Endodermal cell (in vitro differentiated cells): Measurements from ENCODE around the gene S100A1. TPM values are rescaled to one million over a fixed set of nuclear protein-coding genes. Genes with fewer than 3 reads are reported as not detected.
"Not testable (repeated sequence)": the region's sequence is repeated elsewhere in the genome, so short reads cannot be mapped to it uniquely, and the experiment has no call there.

Source experiments
- DNase-seq: peaks from one replicate; pipeline ENCODE4 v3.0.0-alpha.2; 2017
- H3K27ac ChIP-seq: 2 replicates; pipeline ENCODE4 v1.5.1; 2013; ENCODE audit warnings: mild to moderate bottlenecking, low read depth, low read length, moderate library complexity
- H3K27me3 ChIP-seq: 2 replicates; pipeline ENCODE4 v1.6.1; 2013; ENCODE audit warnings: mild to moderate bottlenecking, low read length, moderate library complexity; ENCODE audit not compliant: insufficient read depth, control insufficient read depth, poor library complexity, severe bottlenecking
- H3K36me3 ChIP-seq: 2 replicates; pipeline ENCODE4 v1.7.0; 2013; ENCODE audit warnings: mild to moderate bottlenecking, low read length, moderate library complexity; ENCODE audit not compliant: control insufficient read depth, insufficient read depth
- H3K4me1 ChIP-seq: one replicate; pipeline ENCODE4 v1.7.0; 2013; ENCODE audit warnings: low read length; ENCODE audit not compliant: control insufficient read depth, insufficient read depth
- H3K4me3 ChIP-seq: 2 replicates; pipeline ENCODE4 v1.5.1; 2013; ENCODE audit warnings: mild to moderate bottlenecking, low read length, moderate library complexity
- H3K9ac ChIP-seq: 2 replicates; pipeline ENCODE4 v1.6.1; 2013; ENCODE audit warnings: mild to moderate bottlenecking, low read length, moderate library complexity; ENCODE audit not compliant: poor library complexity, severe bottlenecking; ENCODE audit errors: extremely low read depth
- H3K9me3 ChIP-seq: 2 replicates; pipeline ENCODE4 v1.6.1; 2013; ENCODE audit warnings: mild to moderate bottlenecking, low read length, moderate library complexity; ENCODE audit not compliant: control insufficient read depth
- H3K27ac Mint-ChIP-seq: 2 replicates; pipeline ENCODE4 v1.8.0; 2020; ENCODE audit warnings: mixed read lengths
- H3K27me3 Mint-ChIP-seq: 2 replicates; pipeline ENCODE4 v1.8.0; 2021; ENCODE audit warnings: mild to moderate bottlenecking, mixed read lengths; ENCODE audit not compliant: insufficient read depth
- H3K36me3 Mint-ChIP-seq: 2 replicates; pipeline ENCODE4 v1.8.0; 2020; ENCODE audit warnings: low read depth, mixed read lengths
- H3K4me1 Mint-ChIP-seq: 2 replicates; pipeline ENCODE4 v1.8.0; 2020; ENCODE audit warnings: mixed read lengths
- H3K4me3 Mint-ChIP-seq: 2 replicates; pipeline ENCODE4 v1.8.0; 2020; ENCODE audit warnings: mild to moderate bottlenecking, moderate library complexity, mixed read lengths
- H3K9me3 Mint-ChIP-seq: 2 replicates; pipeline ENCODE4 v1.8.0; 2020; ENCODE audit warnings: mild to moderate bottlenecking, mixed read lengths
- WGBS, 2 experiments: methylation state at CpG; one replicate each; pipeline versions ENCODE4 v1.1.5 to v1.1.7; 2013; ENCODE audit warnings: missing lambda C conversion rate in 2 of 2, mixed read lengths in 1 of 2; ENCODE audit not compliant: insufficient coverage in 1 of 2, insufficient read length in 1 of 2; 5-methylcytosine and 5-hydroxymethylcytosine counted together
- total RNA-seq, 2 donors: library from RNA; stranded (reverse); fragmentation: NEBNext Ultra II Directional in 1 of 2; extraction: Animal tissue kit (Norgen Biotek cat#: 25700) in 1 of 2; gene quantifications; 2 replicates in 1 of 2; 3 replicates in 1 of 2; pipeline ENCODE4 v1.2.1, GENCODE V29; 2021
- TF ChIP-seq, protein P1 (sequence below): fragments of 200-600 bp; sonication (generic); conservative IDR thresholded peaks from 2 replicates; pipeline ENCODE4 v1.5.0; 2021; ENCODE audit warnings: antibody characterized with exemption, mild to moderate bottlenecking

The S100A1 gene
- total RNA-seq, 2 donors from 2014 or later, result 1.8 to 5.0 TPM

DNA sequence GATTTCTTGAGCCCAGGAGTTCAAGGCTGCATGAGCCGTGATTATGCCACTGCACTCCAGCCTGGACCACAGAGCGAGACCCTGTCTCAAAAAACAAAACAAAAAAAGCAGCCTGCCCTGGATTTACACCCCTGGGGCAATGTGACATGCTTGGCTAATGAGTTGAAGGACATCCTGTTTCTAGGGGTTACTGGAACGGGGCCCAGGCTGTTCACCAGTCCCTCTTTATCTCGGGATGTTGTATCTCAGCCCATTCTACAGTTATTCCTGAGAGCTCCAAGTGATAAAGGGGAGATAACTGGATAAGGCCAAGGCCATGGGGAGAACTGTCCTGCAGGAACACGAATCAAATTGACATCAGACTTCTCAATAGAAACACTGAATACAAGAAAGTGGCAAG is 40.9 kb upstream of the S100A1 start:
- Histone ChIP-seq H3K4me3 (no peak overlapping the region), H3K9me3 (no peaks in the 10 kb centered on the region), H3K27me3 (no peaks in the 10 kb centered on the region), H3K27ac (no peak overlapping the region), H3K36me3 (no peaks in the 10 kb centered on the region), H3K9ac (no peak overlapping the region), H3K4me1 (peaks cover 7% of the 10 kb centered on the region)
- Mint-ChIP-seq H3K4me3 (no peak overlapping the region), H3K27ac (no peak overlapping the region), H3K4me1 (peaks cover 32% of the 10 kb centered on the region), H3K27me3 (no peaks in the 10 kb centered on the region), H3K36me3 (no peaks in the 10 kb centered on the region), H3K9me3 (peaks cover 1% of the 10 kb centered on the region)
- WGBS, 2 experiments, result 87 to 93% methylated on average over 4 to 5 of the region's 5 CpGs
- TF ChIP-seq, protein P1, sequence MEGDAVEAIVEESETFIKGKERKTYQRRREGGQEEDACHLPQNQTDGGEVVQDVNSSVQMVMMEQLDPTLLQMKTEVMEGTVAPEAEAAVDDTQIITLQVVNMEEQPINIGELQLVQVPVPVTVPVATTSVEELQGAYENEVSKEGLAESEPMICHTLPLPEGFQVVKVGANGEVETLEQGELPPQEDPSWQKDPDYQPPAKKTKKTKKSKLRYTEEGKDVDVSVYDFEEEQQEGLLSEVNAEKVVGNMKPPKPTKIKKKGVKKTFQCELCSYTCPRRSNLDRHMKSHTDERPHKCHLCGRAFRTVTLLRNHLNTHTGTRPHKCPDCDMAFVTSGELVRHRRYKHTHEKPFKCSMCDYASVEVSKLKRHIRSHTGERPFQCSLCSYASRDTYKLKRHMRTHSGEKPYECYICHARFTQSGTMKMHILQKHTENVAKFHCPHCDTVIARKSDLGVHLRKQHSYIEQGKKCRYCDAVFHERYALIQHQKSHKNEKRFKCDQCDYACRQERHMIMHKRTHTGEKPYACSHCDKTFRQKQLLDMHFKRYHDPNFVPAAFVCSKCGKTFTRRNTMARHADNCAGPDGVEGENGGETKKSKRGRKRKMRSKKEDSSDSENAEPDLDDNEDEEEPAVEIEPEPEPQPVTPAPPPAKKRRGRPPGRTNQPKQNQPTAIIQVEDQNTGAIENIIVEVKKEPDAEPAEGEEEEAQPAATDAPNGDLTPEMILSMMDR, result no peak
- no peak for DNase-seq

DNA sequence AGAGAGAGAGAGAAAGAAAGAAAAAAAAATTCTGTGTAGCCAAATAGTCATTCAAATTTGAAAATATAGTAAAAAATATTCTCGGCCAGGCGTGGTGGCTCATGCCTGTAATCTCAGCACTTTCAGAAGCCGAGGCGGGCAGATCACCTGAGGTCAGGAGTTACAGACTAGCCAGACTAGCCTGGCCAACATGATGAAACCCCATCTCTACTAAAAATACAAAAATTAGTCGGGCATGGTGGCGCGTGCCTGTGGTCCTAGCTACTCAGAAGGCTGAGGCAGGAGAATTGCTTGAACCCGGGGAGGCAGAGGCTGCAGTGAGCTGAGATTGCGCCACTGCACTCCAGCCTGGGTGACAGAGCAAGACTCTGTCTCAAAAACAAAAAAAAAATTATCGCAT is 40.2 kb upstream of the S100A1 start:
- not testable (repeated sequence) for H3K27me3 Mint-ChIP-seq, H3K4me3 Mint-ChIP-seq, H3K9me3 Mint-ChIP-seq, H3K4me1 ChIP-seq, H3K4me3 ChIP-seq, H3K36me3 Mint-ChIP-seq, H3K27me3 ChIP-seq, H3K9ac ChIP-seq, H3K27ac Mint-ChIP-seq, H3K9me3 ChIP-seq, H3K36me3 ChIP-seq, H3K27ac ChIP-seq, DNase-seq
- WGBS, 2 experiments, result 90 to 94% methylated on average over 6 to 9 of the region's 10 CpGs
- peaks cover 32% of the 10 kb centered on the region for H3K4me1 Mint-ChIP-seq

DNA sequence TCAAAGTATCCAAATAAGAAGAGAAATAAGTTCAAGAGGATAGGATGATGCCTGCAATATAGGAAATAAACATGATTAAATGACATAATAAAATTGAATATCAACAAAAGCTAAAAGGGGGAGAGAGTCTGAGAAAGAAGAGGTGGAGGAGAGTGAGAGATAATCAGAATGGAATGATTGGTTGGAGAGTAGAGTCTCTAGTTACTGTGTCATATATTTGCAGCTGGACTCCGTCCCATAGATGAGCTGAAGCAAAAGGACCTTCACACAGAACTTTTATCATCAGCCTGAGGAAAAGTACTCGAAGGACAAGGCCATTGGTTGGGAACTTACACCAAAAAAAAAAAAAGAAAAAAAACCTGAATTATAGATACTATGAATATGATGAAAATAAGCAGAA is 39.8 kb upstream of the S100A1 start:
- H3K9ac ChIP-seq, result no peak overlapping the region
- no peaks in the 10 kb centered on the region for H3K27me3 ChIP-seq
- no peaks in the 10 kb centered on the region for H3K9me3 Mint-ChIP-seq
- no peaks in the 10 kb centered on the region for H3K36me3 Mint-ChIP-seq
- TF ChIP-seq, protein P1, result no peak
- peaks cover 32% of the 10 kb centered on the region for H3K4me1 Mint-ChIP-seq
- H3K4me3 Mint-ChIP-seq, result no peak overlapping the region
- DNase-seq, result no peak
- no peak overlapping the region for H3K27ac Mint-ChIP-seq
- H3K27me3 Mint-ChIP-seq, result no peaks in the 10 kb centered on the region
- H3K9me3 ChIP-seq, result no peaks in the 10 kb centered on the region
- H3K36me3 ChIP-seq, result no peaks in the 10 kb centered on the region
- no peak overlapping the region for H3K27ac ChIP-seq
- no peak overlapping the region for H3K4me3 ChIP-seq
- WGBS, 2 experiments, result 83 to 100% methylated on average over 1 to 2 of the region's 2 CpGs
- H3K4me1 ChIP-seq, result peaks cover 7% of the 10 kb centered on the region

DNA sequence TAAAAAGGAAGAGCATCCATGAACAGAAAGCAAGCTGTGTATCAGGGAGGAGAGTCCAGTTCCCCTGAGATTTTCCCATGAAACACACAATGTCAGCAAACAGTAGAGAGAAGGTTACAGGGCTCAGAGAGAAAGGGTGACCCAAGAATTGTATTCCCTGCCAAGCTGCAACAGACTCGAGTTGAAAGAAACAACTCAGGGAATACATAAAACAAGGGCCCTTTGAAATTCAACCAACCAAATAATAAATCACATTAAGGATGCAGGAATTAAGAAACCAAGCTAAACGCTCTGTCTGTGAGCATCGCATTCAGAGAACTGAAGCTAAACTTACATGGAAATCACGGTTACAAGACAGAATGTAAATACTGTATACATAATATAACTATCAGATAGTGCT is 35.5 kb upstream of the S100A1 start:
- 57 to 89% methylated on average over 2 to 4 of the region's 4 CpGs for WGBS, 2 experiments
- H3K4me1 Mint-ChIP-seq, result peaks cover 4% of the 10 kb centered on the region
- no peak overlapping the region for H3K9ac ChIP-seq
- H3K4me3 ChIP-seq, result no peak overlapping the region
- H3K4me1 ChIP-seq, result no peaks in the 10 kb centered on the region
- H3K4me3 Mint-ChIP-seq, result no peak overlapping the region
- peak overlapping the region; percentile 51 for H3K27ac ChIP-seq
- no peak overlapping the region for H3K27ac Mint-ChIP-seq
- TF ChIP-seq, protein P1, result no peak
- H3K9me3 ChIP-seq, result no peaks in the 10 kb centered on the region
- no peaks in the 10 kb centered on the region for H3K9me3 Mint-ChIP-seq
- DNase-seq, result no peak
- no peaks in the 10 kb centered on the region for H3K27me3 Mint-ChIP-seq
- H3K36me3 ChIP-seq, result no peaks in the 10 kb centered on the region
- H3K27me3 ChIP-seq, result no peaks in the 10 kb centered on the region
- H3K36me3 Mint-ChIP-seq, result no peaks in the 10 kb centered on the region
